ENCODE measurements around the gene ZCCHC14. TPM values are rescaled to one million over a fixed set of nuclear protein-coding genes. Genes with fewer than 3 reads are reported as not detected.
"Not testable (repeated sequence)": the region's sequence is repeated elsewhere in the genome, so short reads cannot be mapped to it uniquely, and the experiment has no call there.

The ZCCHC14 gene
- total and polyA plus RNA-seq, 10 of the 15 experiments (the other 5 are each of a cell fraction or from before 2014, with no cell fraction given): 0.02 to 0.26 (median 0.05) TPM; not detected in 3

DNA sequence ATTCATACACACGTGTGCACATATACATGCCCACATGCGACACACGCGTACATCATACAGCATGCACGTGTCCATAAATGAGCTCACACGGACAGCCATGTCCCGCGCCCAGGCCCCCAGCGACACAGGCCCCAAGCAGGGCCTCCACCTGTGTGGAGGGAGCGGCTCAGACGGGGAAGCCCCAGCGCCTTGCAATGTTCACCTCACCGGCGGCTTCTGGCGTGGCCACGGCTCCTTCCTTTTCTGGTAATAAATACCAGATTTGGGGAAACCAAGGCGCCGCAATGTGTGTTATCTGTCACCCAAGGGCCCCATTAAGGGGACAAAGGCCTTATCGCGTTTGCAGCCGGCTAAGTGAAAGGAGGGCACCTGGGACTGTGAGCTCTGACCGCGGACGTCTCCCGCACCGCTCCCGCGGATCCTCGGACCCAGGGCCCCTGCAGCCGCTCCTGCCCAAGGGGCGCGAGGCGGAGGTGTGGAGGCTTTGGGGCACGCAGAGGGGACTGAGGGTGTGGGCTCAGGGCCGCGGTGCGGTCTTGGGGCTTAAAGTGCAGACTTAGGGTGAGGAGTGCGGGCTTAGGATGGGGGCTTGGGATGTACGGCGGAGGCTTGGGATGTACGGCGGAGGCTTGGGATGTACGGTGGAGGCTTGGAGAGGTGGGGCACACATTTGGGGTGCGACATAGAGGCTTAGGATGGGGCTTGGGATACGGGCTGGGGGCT is 1.9 kb downstream of the ZCCHC14 start:
- WGBS (ENCODE audit: insufficient coverage, insufficient replicate concordance, low lambda C conversion rate, missing lambda C conversion rate): 79% methylated on average over 44 of the region's 45 CpGs
- H3K79me2 ChIP-seq (ENCODE audit: control insufficient read depth, insufficient read depth, low read length); in situ Hi-C loops (cut with MboI); SMC1A ChIA-PET (ENCODE audit: uncharacterized antibody, unreplicated experiment); H3K4me2 ChIP-seq (ENCODE audit: control insufficient read depth, insufficient read depth); ATAC-seq; FAIRE-seq; POLR2A ChIA-PET; BruUV-seq (replicated peaks); H3K4me3 ChIP-seq; RAD21 ChIA-PET (ENCODE audit: unreplicated experiment); H3K36me3 ChIP-seq (ENCODE audit: control insufficient read depth in 2 of 2, insufficient read depth in 2 of 2, low read length in 1 of 2); H3K4me1 ChIP-seq (ENCODE audit: control insufficient read depth, insufficient read depth, low read length); intact Hi-C loops (cut with micrococcal nuclease; ENCODE audit: unreplicated experiment); H3K27me3 ChIP-seq (replicated peaks in 1 of 2; ENCODE audit: control insufficient read depth in 2 of 2, insufficient read depth in 2 of 2, low read length in 1 of 2); H3K27ac ChIP-seq (ENCODE audit: control insufficient read depth, insufficient read depth); CTCF ChIA-PET; DNase-seq (ENCODE audit: low read depth, low spot score); H3K9ac ChIP-seq (ENCODE audit: control insufficient read depth, insufficient read depth, low read length); H4K20me1 ChIP-seq (ENCODE audit: control insufficient read depth, insufficient read depth); H2AFZ ChIP-seq (ENCODE audit: control insufficient read depth, low read depth, low read length); H3K9me3 ChIP-seq (replicated peaks; ENCODE audit: control insufficient read depth, insufficient read depth, low read length): not testable (repeated sequence)

DNA sequence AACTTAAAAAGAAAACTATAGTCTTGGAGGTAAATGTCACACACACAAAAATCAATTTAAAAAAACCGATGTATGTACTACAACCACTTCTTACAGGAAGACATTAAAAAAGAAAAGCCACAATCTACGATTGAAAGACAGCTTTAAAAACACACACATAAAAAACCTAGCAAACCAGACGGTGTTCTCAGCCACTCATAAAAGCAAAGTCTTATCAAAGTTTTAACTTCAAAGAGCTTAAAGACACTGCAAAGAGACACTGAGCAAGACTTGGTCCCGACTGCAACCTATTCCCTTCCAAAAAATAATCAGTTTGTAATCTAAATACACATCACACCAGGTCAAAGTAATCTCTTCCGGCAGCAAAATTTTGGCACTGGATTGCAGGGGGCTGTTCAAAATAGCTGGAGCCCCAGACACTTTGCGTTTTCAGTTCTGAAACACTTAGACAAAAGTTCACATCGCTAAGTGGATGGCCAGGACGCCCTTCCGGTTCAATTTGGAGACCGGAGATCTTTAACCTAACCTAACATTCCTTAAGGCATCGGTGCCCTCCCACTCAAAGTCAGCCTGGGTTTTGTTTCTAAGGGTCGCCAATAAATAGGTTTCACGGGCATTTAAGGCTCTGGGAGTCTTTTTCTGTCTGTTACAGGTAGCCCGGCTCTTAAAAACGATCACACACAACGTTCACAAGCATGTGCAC is 2.6 kb downstream of the ZCCHC14 start:
- intact Hi-C loops (cut with micrococcal nuclease; ENCODE audit: unreplicated experiment) (no loop called here), in situ Hi-C loops (cut with MboI) (no loop called here)
- no peak overlapping the region for H3K9ac ChIP-seq (ENCODE audit: control insufficient read depth, insufficient read depth, low read length)
- no peak overlapping the region for H3K4me3 ChIP-seq
- no peak overlapping the region for H3K27ac ChIP-seq (ENCODE audit: control insufficient read depth, insufficient read depth)
- FAIRE-seq: no peak
- no peaks in the 10 kb centered on the region for H3K4me1 ChIP-seq (ENCODE audit: control insufficient read depth, insufficient read depth, low read length)
- H3K27me3 ChIP-seq (replicated peaks in 1 of 2; ENCODE audit: control insufficient read depth in 2 of 2, insufficient read depth in 2 of 2, low read length in 1 of 2): peaks cover 0 to 5% of the 10 kb centered on the region in 2 experiments; a peak in 3 of 4 replicates
- ChIA-PET RAD21 (ENCODE audit: unreplicated experiment) (no interaction called here), POLR2A (no interaction called here), CTCF (no interaction called here), SMC1A (ENCODE audit: uncharacterized antibody, unreplicated experiment) (no interaction called here)
- no peak overlapping the region for H3K4me2 ChIP-seq (ENCODE audit: control insufficient read depth, insufficient read depth)
- 49% methylated on average over 16 of the region's 16 CpGs for WGBS (ENCODE audit: insufficient coverage, insufficient replicate concordance, low lambda C conversion rate, missing lambda C conversion rate)
- DNase-seq (ENCODE audit: low read depth, low spot score): no peak
- BruUV-seq (replicated peaks): no TSS peak
- H3K79me2 ChIP-seq (ENCODE audit: control insufficient read depth, insufficient read depth, low read length): no peaks in the 10 kb centered on the region
- no peaks in the 10 kb centered on the region; the same call in 2 of the 3 replicates for H3K9me3 ChIP-seq (replicated peaks; ENCODE audit: control insufficient read depth, insufficient read depth, low read length)
- H3K36me3 ChIP-seq (ENCODE audit: control insufficient read depth in 2 of 2, insufficient read depth in 2 of 2, low read length in 1 of 2): no peaks in the 10 kb centered on the region
- no peak overlapping the region for H2AFZ ChIP-seq (ENCODE audit: control insufficient read depth, low read depth, low read length)
- H4K20me1 ChIP-seq (ENCODE audit: control insufficient read depth, insufficient read depth): no peaks in the 10 kb centered on the region
- no peak for ATAC-seq
- no peak for TF ChIP-seq ZSCAN29 (IDR thresholded peaks at IDR 0.05)
- no peak for TF ChIP-seq POLR2AphosphoS5 (IDR thresholded peaks at IDR 0.05; ENCODE audit: low read length)
- TF ChIP-seq ZNF384 (IDR thresholded peaks at IDR 0.05; ENCODE audit: borderline replicate concordance, low read depth, low read length): no peak
- TF ChIP-seq SUPT20H (IDR thresholded peaks at IDR 0.05; ENCODE audit: borderline replicate concordance, control insufficient read depth, low read depth, low read length): no peak
- TF ChIP-seq ESRRA (IDR thresholded peaks at IDR 0.05; ENCODE audit: low read length): no peak
- TF ChIP-seq, protein P1, sequence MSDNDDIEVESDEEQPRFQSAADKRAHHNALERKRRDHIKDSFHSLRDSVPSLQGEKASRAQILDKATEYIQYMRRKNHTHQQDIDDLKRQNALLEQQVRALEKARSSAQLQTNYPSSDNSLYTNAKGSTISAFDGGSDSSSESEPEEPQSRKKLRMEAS (IDR thresholded peaks at IDR 0.05; ENCODE audit: low read depth, low read length): no peak
- TF ChIP-seq NR2C2 (IDR thresholded peaks at IDR 0.05; ENCODE audit: borderline replicate concordance, control insufficient read depth, insufficient read length, low read depth): no peak
- TF ChIP-seq PML (IDR thresholded peaks at IDR 0.05; ENCODE audit: low read length): no peak
- TF ChIP-seq SREBF1 (IDR thresholded peaks at IDR 0.05; ENCODE audit: low read length): no peak
- TF ChIP-seq BCL11A (IDR thresholded peaks at IDR 0.05; ENCODE audit: low read depth, low read length): no peak
- TF ChIP-seq IRF4 (IDR thresholded peaks at IDR 0.05; ENCODE audit: low read depth, low read length): no peak
- no peak for TF ChIP-seq STAT3 (IDR thresholded peaks at IDR 0.05; ENCODE audit: low read depth, low read length)
- no peak for TF ChIP-seq PAX8 (IDR thresholded peaks at IDR 0.05)
- TF ChIP-seq SRF (IDR thresholded peaks at IDR 0.05; ENCODE audit: low read depth in 2 of 2, low read length in 2 of 2): no peak
- TF ChIP-seq, protein P2, sequence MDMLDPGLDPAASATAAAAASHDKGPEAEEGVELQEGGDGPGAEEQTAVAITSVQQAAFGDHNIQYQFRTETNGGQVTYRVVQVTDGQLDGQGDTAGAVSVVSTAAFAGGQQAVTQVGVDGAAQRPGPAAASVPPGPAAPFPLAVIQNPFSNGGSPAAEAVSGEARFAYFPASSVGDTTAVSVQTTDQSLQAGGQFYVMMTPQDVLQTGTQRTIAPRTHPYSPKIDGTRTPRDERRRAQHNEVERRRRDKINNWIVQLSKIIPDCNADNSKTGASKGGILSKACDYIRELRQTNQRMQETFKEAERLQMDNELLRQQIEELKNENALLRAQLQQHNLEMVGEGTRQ (IDR thresholded peaks at IDR 0.05; ENCODE audit: borderline replicate concordance, low read depth, low read length): no peak
- no peak for TF ChIP-seq SP1 (IDR thresholded peaks at IDR 0.05; ENCODE audit: low read depth, low read length)
- no peak for TF ChIP-seq WRNIP1 (IDR thresholded peaks at IDR 0.05; ENCODE audit: borderline replicate concordance, low read depth, low read length)
